GM12878 (cell line): ENCODE measurements around the gene DMP1. TPM values are rescaled to one million over a fixed set of nuclear protein-coding genes. Genes with fewer than 3 reads are reported as not detected.

ENCODE experiments used
- ATAC-seq: fragments of 200-7000 bp; cut with Tn5 transposase; 3 replicates; pipeline ENCODE4 v1.9.1; 2020; ENCODE audit warnings: mild to moderate bottlenecking, moderate library complexity
- BruUV-seq: library from RNA; stranded (reverse); fragments of 400-500 nt; replicated peaks from 2 replicates; lab custom pipeline; 2021; lab: Mats Ljungman, UMichigan
- CTCF ChIA-PET: fragments of 300-600 bp; sonication (Branson Sonifier 250); formaldehyde crosslinking; extraction: SDS; loops from one replicate; lab custom pipeline; 2021; ENCODE audit warnings: inconsistent platforms; lab: Yijun Ruan, JAX
- POLR2A ChIA-PET: fragments of 350-600 bp; formaldehyde crosslinking; extraction: SDS; loops from one replicate; lab custom pipeline; 2021; ENCODE audit warnings: inconsistent platforms; lab: Charles Lee
- RAD21 ChIA-PET: fragments of 300-600 bp; sonication (Branson Sonifier 250); formaldehyde crosslinking; loops from one replicate; lab custom pipeline; 2023; ENCODE audit warnings: antibody characterized with exemption; ENCODE audit not compliant: unreplicated experiment; lab: Charles Lee
- SMC1A ChIA-PET: fragments of 300-600 bp; sonication (Branson Sonifier 250); formaldehyde crosslinking; loops from one replicate; lab custom pipeline; 2023; ENCODE audit not compliant: unreplicated experiment, uncharacterized antibody; lab: Charles Lee
- DNase-seq: peaks from one replicate; pipeline ENCODE4 v3.0.0-alpha.2; 2011; ENCODE audit warnings: low read depth, low spot score
- FAIRE-seq: peaks from 3 replicates; lab custom pipeline; 2011; peaks lifted over from hg19 to GRCh38; lab: Jason Lieb, UNC
- H2AFZ ChIP-seq: 2 replicates; pipeline ENCODE4 v1.6.0; 2011; ENCODE audit warnings: low read depth, low read length, control low read depth; ENCODE audit not compliant: control insufficient read depth
- H3K27ac ChIP-seq: 2 replicates; pipeline ENCODE4 v1.5.1; 2011; ENCODE audit warnings: control low read depth; ENCODE audit not compliant: control insufficient read depth, insufficient read depth
- H3K27me3 ChIP-seq, 2 experiments: replicated peaks in 1 of 2; 2 replicates each; pipeline versions ENCODE4 v1.6.0 to v1.6.1; 2011; ENCODE audit warnings: low read length in 1 of 2; ENCODE audit not compliant: control insufficient read depth in 2 of 2, insufficient read depth in 2 of 2
- H3K36me3 ChIP-seq, 2 experiments: 2 replicates each; pipeline ENCODE4 v1.5.1; 2011; ENCODE audit warnings: low read length in 1 of 2; ENCODE audit not compliant: control insufficient read depth in 2 of 2, insufficient read depth in 2 of 2
- H3K4me1 ChIP-seq: 2 replicates; pipeline ENCODE4 v1.6.1; 2011; ENCODE audit warnings: mild to moderate bottlenecking, low read length, moderate library complexity, mixed read lengths; ENCODE audit not compliant: control insufficient read depth, insufficient read depth
- H3K4me2 ChIP-seq: 2 replicates; pipeline ENCODE4 v1.6.0; 2011; ENCODE audit warnings: control low read depth; ENCODE audit not compliant: control insufficient read depth, insufficient read depth
- H3K4me3 ChIP-seq: fragments of 200-600 bp; sonication (generic); 2 replicates; pipeline ENCODE4 v1.5.1; 2016
- H3K79me2 ChIP-seq: 2 replicates; pipeline ENCODE4 v1.6.0; 2011; ENCODE audit warnings: low read length; ENCODE audit not compliant: control insufficient read depth, insufficient read depth
- H3K9ac ChIP-seq: 2 replicates; pipeline ENCODE4 v1.8.0; 2011; ENCODE audit warnings: low read length, control low read depth, mixed read lengths; ENCODE audit not compliant: control insufficient read depth, insufficient read depth
- H3K9me3 ChIP-seq: replicated peaks from 3 replicates; pipeline ENCODE4 v1.5.1; 2011; ENCODE audit warnings: mild to moderate bottlenecking, low read length; ENCODE audit not compliant: control insufficient read depth, insufficient read depth
- H4K20me1 ChIP-seq: 2 replicates; pipeline ENCODE4 v1.6.0; 2011; ENCODE audit not compliant: control insufficient read depth, insufficient read depth
- BACH1 ChIP-seq: fragments of 450-650 bp; IDR thresholded peaks from 2 replicates; pipeline ENCODE4 v1.6.1; 2017; ENCODE audit warnings: mild to moderate bottlenecking, borderline replicate concordance
- CBX5 ChIP-seq: sonication (generic); IDR thresholded peaks from 2 replicates; pipeline ENCODE4 v1.6.1; 2016; ENCODE audit warnings: low read depth, moderate library complexity, mild to moderate bottlenecking, inconsistent platforms
- EED ChIP-seq: sonication (generic); IDR thresholded peaks from 2 replicates; pipeline ENCODE4 v1.6.1; 2016; ENCODE audit warnings: antibody characterized with exemption, low read depth
- MAX ChIP-seq: IDR thresholded peaks from 2 replicates; pipeline ENCODE4 v1.6.1; 2012; ENCODE audit warnings: low read depth, low read length, improper control_type of control experiment
- MTA2 ChIP-seq: fragments of 450-650 bp; IDR thresholded peaks from 2 replicates; pipeline ENCODE4 v1.6.1; 2016; ENCODE audit warnings: low read depth, mild to moderate bottlenecking, moderate library complexity
- MTA3 ChIP-seq: IDR thresholded peaks from 2 replicates; pipeline ENCODE4 v1.6.1; 2012; ENCODE audit warnings: low read length, inconsistent platforms, borderline replicate concordance
- SKIL ChIP-seq: fragments of 450-650 bp; IDR thresholded peaks from 2 replicates; pipeline ENCODE4 v1.6.1; 2017; ENCODE audit warnings: mild to moderate bottlenecking, low read depth, inconsistent platforms; ENCODE audit not compliant: poor library complexity, severe bottlenecking
- SMAD5 ChIP-seq: IDR thresholded peaks from 2 replicates; pipeline ENCODE4 v1.6.1; 2016; ENCODE audit warnings: antibody characterized with exemption, low read depth
- SMARCA5 ChIP-seq: fragments of 450-650 bp; IDR thresholded peaks from 2 replicates; pipeline ENCODE4 v1.6.1; 2017; ENCODE audit warnings: mild to moderate bottlenecking
- YY1 ChIP-seq: IDR thresholded peaks from 2 replicates; pipeline ENCODE4 v1.6.1; 2011; ENCODE audit warnings: low read depth, mild to moderate bottlenecking, low read length
- WGBS: methylation state at CpG from one replicate; pipeline ENCODE4 v1.1.6; 2016; ENCODE audit warnings: low lambda C conversion rate; ENCODE audit not compliant: insufficient replicate concordance, insufficient coverage; ENCODE audit errors: missing lambda C conversion rate; 5-methylcytosine and 5-hydroxymethylcytosine counted together
- in situ Hi-C: fragments of 300-500 bp; cut with MboI; formaldehyde crosslinking; loops from 9 replicates; pipeline ENCODE4 v1.14.3; 2018; ENCODE audit warnings: mixed read lengths
- intact Hi-C: fragments of 100-400 bp; cut with micrococcal nuclease; formaldehyde crosslinking; loops from one replicate; pipeline ENCODE4 v1.14.2; 2022; ENCODE audit not compliant: unreplicated experiment
- polyA plus RNA-seq, 11 experiments: library from polyadenylated mRNA; depleted of rRNA in 4 of 11; unstranded in 6 of 11; stranded (reverse) in 5 of 11; fragments of >200 nt; fragmentation: Nextera tagmentation in 4 of 11; fragmentation: Illumina TruSeq in 1 of 11; extraction: Ambion mirVana in 4 of 11; extraction: Trizol in 1 of 11; gene quantifications; 1 replicate in 1 of 11; 2 replicates in 10 of 11; pipeline versions ENCODE4 v1.2.1 to v1.2.3, GENCODE V29; 2011 to 2016; ENCODE audit warnings: inconsistent platforms in 2 of 11, missing spikeins in 2 of 11, low read depth in 1 of 11
- total RNA-seq, 4 experiments: library from RNA; depleted of rRNA in 3 of 4; stranded (reverse); fragments of >200 nt in 3 of 4; fragmentation: Illumina TruSeq in 1 of 4; extraction: Trizol in 1 of 4; gene quantifications; 2 replicates each; pipeline versions ENCODE4 v1.2.1 to v1.2.3, GENCODE V29; 2013 to 2021

DMP1 gene
- total and polyA plus RNA-seq, 10 of the 15 experiments (the other 5 are each of a cell fraction or from before 2014, with no cell fraction given), result not detected

- DNase-seq, result no peak
- RAD21 ChIA-PET, result no interaction called here
- H2AFZ ChIP-seq, result no peak overlapping the region
- TF ChIP-seq MTA2 (no peak), SMARCA5 (no peak), MAX (no peak), SMAD5 (no peak), MTA3 (no peak), EED (no peak), BACH1 (no peak), CBX5 (no peak), SKIL (no peak), YY1 (no peak)
- TF ChIP-seq, all 136 proteins: peak for 0
- 3% methylated on average over 2 of the region's 2 CpGs for WGBS
- POLR2A ChIA-PET, result no interaction called here
- Histone ChIP-seq H3K4me1 (no peaks in the 10 kb centered on the region), H4K20me1 (no peaks in the 10 kb centered on the region), H3K4me3 (no peak overlapping the region), H3K9ac (no peak overlapping the region), H3K9me3 (no peaks in the 10 kb centered on the region), H3K27ac (no peak overlapping the region), H3K4me2 (no peak overlapping the region), H3K79me2 (no peaks in the 10 kb centered on the region), H3K27me3 (no peaks in the 10 kb centered on the region; a peak in 1 of 4 replicates), H3K36me3 (no peaks in the 10 kb centered on the region)
- FAIRE-seq, result no peak
- no peak for ATAC-seq
- BruUV-seq, result no TSS peak
- in situ Hi-C loops, result no loop called here
- intact Hi-C loops, result no loop called here
- SMC1A ChIA-PET, result no interaction called here
- CTCF ChIA-PET, result interaction anchor here (0.9 kb wide), 1 partner anchor 279 kb away, joined by 3 read pairs; no protein-coding TSS in a partner anchor
Measured at GRCh38 chr4:87633243-87633642, 16.8 kb upstream of the DMP1 start.
